Astrocyte (in vitro differentiated cells and primary cell): Measurements from ENCODE around the gene B3GALT4.

ENCODE experiments used
- EZH2 ChIP-seq: IDR thresholded peaks from 2 replicates; pipeline ENCODE4 v1.6.1; 2012; ENCODE audit warnings: mild to moderate bottlenecking, low read length, inconsistent platforms; ENCODE audit not compliant: insufficient read depth
- TF ChIP-seq, protein P1 (sequence below): IDR thresholded peaks from 2 replicates; pipeline ENCODE4 v1.5.1; 2011; ENCODE audit warnings: low read depth, mild to moderate bottlenecking, inconsistent platforms, low read length, moderate library complexity; ENCODE audit not compliant: insufficient read depth

DNA sequence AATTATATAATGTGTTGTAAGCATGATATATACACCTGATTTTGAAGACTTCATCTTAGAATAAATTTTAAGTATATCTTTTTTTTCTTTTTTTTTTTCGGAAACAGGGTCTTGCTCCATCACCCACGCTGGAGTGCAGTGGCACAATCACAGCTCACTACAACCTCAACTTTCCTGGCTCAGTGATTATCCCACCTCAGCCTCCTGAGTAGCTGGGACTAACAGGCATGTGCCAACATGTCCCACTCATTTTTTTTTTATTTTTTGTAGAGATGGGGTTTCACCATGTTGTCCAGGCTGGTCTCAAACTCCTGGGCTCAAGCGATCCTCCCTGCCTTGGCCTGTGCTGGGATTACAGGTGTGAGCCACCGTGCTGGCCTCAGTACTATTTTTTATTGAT, 22.3 kb upstream of the B3GALT4 start:
- TF ChIP-seq EZH2 = no peak
- TF ChIP-seq, protein P1, sequence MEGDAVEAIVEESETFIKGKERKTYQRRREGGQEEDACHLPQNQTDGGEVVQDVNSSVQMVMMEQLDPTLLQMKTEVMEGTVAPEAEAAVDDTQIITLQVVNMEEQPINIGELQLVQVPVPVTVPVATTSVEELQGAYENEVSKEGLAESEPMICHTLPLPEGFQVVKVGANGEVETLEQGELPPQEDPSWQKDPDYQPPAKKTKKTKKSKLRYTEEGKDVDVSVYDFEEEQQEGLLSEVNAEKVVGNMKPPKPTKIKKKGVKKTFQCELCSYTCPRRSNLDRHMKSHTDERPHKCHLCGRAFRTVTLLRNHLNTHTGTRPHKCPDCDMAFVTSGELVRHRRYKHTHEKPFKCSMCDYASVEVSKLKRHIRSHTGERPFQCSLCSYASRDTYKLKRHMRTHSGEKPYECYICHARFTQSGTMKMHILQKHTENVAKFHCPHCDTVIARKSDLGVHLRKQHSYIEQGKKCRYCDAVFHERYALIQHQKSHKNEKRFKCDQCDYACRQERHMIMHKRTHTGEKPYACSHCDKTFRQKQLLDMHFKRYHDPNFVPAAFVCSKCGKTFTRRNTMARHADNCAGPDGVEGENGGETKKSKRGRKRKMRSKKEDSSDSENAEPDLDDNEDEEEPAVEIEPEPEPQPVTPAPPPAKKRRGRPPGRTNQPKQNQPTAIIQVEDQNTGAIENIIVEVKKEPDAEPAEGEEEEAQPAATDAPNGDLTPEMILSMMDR = no peak
